ENCODE measurements around the gene CCL22. TPM values are rescaled to one million over a fixed set of nuclear protein-coding genes. Genes with fewer than 3 reads are reported as not detected.
A peak's percentile ranks its signal among the peaks of the same experiment; 100 is the strongest.

The CCL22 gene
- total and polyA plus RNA-seq, 4 experiments from 2014 or later: 0.26 TPM; not detected in 3

DNA sequence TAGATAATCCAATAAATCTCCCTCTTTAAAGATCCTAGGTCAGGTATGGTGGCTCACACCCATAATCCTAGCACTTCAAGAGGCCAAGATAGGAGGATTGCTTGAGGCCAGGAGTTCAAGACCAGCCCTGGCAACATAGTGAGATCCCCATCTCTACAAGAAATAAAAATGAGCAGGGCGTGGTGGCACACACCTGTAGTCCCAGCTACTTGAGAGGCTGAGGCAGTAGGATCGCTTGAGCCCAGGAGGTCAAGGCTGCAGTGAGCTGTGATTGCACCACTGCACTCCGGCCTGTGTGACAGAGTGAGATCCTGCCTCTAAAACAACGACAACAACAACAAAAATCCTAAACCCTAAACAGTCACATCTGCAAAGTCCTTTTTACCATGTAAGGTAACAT, 2.0 kb upstream of the CCL22 start:
- CTCF ChIA-PET (ENCODE audit: partially characterized antibody): no interaction called here
- no peaks in the 10 kb centered on the region for H3K36me3 Mint-ChIP-seq
- peaks cover 3 to 9% of the 10 kb centered on the region in 2 donors for H3K27me3 Mint-ChIP-seq

DNA sequence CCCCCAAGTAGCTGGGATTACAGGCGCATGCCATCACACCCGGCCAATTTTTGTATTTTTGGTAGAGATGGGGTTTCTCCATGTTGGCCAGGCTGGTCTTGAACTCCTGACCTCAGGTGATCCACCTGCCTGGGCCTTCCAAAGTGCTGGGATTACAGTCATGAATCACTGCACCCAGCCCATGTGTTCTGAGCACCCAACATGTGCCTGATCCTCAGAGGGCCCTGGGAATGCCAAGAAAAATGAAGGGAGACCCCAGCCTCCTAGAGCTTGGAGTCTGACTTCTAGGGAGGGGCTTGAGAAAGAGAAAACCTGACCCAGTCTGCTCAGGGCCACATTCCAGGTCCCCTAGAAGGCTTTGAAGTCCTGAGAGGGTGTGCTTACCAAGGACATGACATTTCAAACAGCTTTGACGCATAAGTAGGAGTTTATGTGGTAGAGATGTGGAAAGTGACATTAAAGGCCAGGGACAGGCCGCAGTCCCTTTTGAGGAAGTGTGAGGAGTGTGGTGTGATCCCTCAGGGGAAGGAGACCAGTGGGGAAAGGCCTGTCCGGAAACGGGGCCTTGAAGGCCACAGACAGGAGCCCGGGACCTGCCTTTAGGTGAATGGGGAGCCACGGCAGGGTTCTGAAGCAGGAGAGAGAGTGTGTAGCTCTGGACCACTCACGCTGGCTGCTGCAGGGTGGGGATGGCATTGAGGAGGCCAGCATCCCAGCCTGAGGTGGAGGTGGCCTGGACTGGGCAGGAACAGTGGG, 1.1 kb upstream of the CCL22 start:
- Mint-ChIP-seq H3K36me3 (no peaks in the 10 kb centered on the region), H3K4me1 (no peaks in the 10 kb centered on the region), H3K4me3 (no peak overlapping the region), H3K9me3 (no peaks in the 10 kb centered on the region), H3K27ac (peak overlapping the region in 3 of 7 donors; percentile 16 to 61 (median 39)), H3K27me3 (peaks cover 2 to 3% of the 10 kb centered on the region in 2 donors)
- H3K27me3 ChIP-seq (ENCODE audit: insufficient read depth, low read length): no peaks in the 10 kb centered on the region
- H3K4me3 ChIP-seq (ENCODE audit: low read length in 2 of 2): no peak overlapping the region
- no peaks in the 10 kb centered on the region for H3K9me3 ChIP-seq (ENCODE audit: control insufficient read depth in 1 of 2, low read length in 2 of 2)
- no peaks in the 10 kb centered on the region for H3K4me1 ChIP-seq (ENCODE audit: insufficient read depth, low read length)
- no peaks in the 10 kb centered on the region for H3K36me3 ChIP-seq (ENCODE audit: insufficient read depth, low read length)
- intact Hi-C loops (cut with micrococcal nuclease): no loop called here
- no peak overlapping the region for H3K27ac ChIP-seq (ENCODE audit: low read depth, low read length)
- ChIA-PET CTCF (ENCODE audit: partially characterized antibody) (no interaction called here), POLR2A (ENCODE audit: partially characterized antibody) (no interaction called here)
- DNase-seq: no peak

More for the DNA sequence above, 2.0 kb upstream of the CCL22 start:
- Mint-ChIP-seq H3K4me3 (no peak overlapping the region), H3K9me3 (no peaks in the 10 kb centered on the region), H3K27ac (no peak overlapping the region), H3K4me1 (no peaks in the 10 kb centered on the region)
- H3K9me3 ChIP-seq (ENCODE audit: control insufficient read depth in 1 of 2, low read length in 2 of 2): no peaks in the 10 kb centered on the region
- no peaks in the 10 kb centered on the region for H3K27me3 ChIP-seq (ENCODE audit: insufficient read depth, low read length)
- no peak for DNase-seq
- POLR2A ChIA-PET (ENCODE audit: partially characterized antibody): no interaction called here
- no peak overlapping the region for H3K27ac ChIP-seq (ENCODE audit: low read depth, low read length)
- no peaks in the 10 kb centered on the region for H3K36me3 ChIP-seq (ENCODE audit: insufficient read depth, low read length)
- H3K4me3 ChIP-seq (ENCODE audit: low read length in 2 of 2): no peak overlapping the region
- intact Hi-C loops (cut with micrococcal nuclease): no loop called here
- no peaks in the 10 kb centered on the region for H3K4me1 ChIP-seq (ENCODE audit: insufficient read depth, low read length)

DNA sequence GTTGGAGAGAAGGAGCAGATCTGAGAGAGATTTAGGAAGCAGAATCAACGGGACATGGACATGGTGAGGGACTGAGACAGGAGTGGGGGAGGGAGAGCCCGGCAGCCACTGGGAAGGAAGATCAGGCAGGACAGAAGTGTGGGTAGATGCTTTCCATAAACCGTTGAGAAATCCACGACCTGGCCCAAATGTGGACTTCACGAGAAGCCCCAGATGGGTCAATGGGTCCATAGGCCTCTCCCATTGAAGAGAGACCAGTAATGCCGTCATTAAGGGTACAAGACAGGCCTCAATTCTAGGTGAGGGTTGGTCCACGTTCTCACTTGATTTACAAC, 530 bp upstream of the CCL22 start:
- Mint-ChIP-seq H3K4me1 (no peaks in the 10 kb centered on the region), H3K27ac (peak overlapping the region in 1 of 7 donors; percentile 61), H3K4me3 (no peak overlapping the region), H3K9me3 (no peaks in the 10 kb centered on the region), H3K27me3 (peaks cover 2 to 3% of the 10 kb centered on the region in 2 donors), H3K36me3 (no peaks in the 10 kb centered on the region)
- DNase-seq: no peak
- H3K9me3 ChIP-seq (ENCODE audit: control insufficient read depth in 1 of 2, low read length in 2 of 2): no peaks in the 10 kb centered on the region
- H3K4me1 ChIP-seq (ENCODE audit: insufficient read depth, low read length): no peaks in the 10 kb centered on the region
- POLR2A ChIA-PET (ENCODE audit: partially characterized antibody): no interaction called here
- CTCF ChIA-PET (ENCODE audit: partially characterized antibody): no interaction called here
- H3K27me3 ChIP-seq (ENCODE audit: insufficient read depth, low read length): no peaks in the 10 kb centered on the region
- H3K4me3 ChIP-seq (ENCODE audit: low read length in 2 of 2): no peak overlapping the region
- H3K36me3 ChIP-seq (ENCODE audit: insufficient read depth, low read length): no peaks in the 10 kb centered on the region
- intact Hi-C loops (cut with micrococcal nuclease): no loop called here
- H3K27ac ChIP-seq (ENCODE audit: low read depth, low read length): no peak overlapping the region

DNA sequence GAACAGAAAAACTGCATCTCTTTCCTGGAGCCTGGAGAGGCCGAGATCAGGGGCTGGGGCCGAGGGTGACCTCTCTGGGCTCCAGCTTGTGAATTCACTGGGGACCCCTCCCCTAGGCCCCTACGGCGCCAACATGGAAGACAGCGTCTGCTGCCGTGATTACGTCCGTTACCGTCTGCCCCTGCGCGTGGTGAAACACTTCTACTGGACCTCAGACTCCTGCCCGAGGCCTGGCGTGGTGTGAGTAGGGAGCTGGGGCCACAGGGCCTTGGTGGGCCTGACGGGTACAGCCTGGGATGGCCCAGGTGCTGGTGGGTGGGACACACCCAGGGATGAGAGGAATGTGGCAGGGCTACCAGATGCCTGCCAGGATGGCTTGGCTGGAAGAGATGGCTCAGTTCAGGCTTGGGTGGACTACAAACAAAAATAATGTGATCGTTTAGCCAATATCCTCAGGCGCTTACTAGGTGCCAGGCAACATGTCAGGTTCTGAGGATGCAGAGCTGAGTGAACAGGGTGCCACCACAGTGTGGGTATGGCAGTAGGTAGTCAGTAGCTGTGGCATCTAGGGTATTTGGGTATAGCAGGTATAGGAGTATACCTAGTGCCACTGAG, 1.8 kb downstream of the CCL22 start:
- no peaks in the 10 kb centered on the region for H3K36me3 ChIP-seq (ENCODE audit: insufficient read depth, low read length)
- Mint-ChIP-seq H3K27me3 (peaks cover 3 to 10% of the 10 kb centered on the region in 2 donors), H3K4me1 (no peaks in the 10 kb centered on the region), H3K36me3 (no peaks in the 10 kb centered on the region), H3K4me3 (no peak overlapping the region), H3K9me3 (no peaks in the 10 kb centered on the region), H3K27ac (no peak overlapping the region)
- ChIA-PET CTCF (ENCODE audit: partially characterized antibody) (no interaction called here), POLR2A (ENCODE audit: partially characterized antibody) (no interaction called here)
- DNase-seq: no peak
- no peaks in the 10 kb centered on the region for H3K4me1 ChIP-seq (ENCODE audit: insufficient read depth, low read length)
- no peak overlapping the region for H3K27ac ChIP-seq (ENCODE audit: low read depth, low read length)
- H3K9me3 ChIP-seq (ENCODE audit: control insufficient read depth in 1 of 2, low read length in 2 of 2): no peaks in the 10 kb centered on the region
- intact Hi-C loops (cut with micrococcal nuclease): no loop called here
- no peak overlapping the region for H3K4me3 ChIP-seq (ENCODE audit: low read length in 2 of 2)
- no peaks in the 10 kb centered on the region for H3K27me3 ChIP-seq (ENCODE audit: insufficient read depth, low read length)

DNA sequence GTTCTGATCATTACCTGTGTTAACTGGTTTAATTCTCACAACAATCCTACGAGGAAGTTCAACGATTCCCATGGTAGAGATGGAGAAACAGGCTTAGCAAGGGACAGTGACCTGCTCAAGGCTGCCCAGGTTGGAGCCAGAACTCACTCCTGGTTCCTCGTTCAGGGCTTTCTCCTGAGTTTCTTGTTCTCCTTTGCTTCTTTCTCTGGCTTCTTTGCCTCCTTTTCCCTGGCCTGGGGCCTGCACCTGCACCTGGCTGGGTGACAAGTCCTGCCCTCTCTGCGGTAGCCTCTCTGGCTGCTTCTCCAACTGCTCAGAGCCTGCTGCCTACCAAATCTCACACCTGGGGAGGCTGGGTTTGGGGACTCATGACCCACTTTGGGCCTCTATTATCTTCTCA, 2.8 kb downstream of the CCL22 start:
- CTCF ChIA-PET (ENCODE audit: partially characterized antibody): no interaction called here
- no peak for DNase-seq
- H3K27me3 Mint-ChIP-seq: peaks cover 3 to 14% of the 10 kb centered on the region in 2 donors

DNA sequence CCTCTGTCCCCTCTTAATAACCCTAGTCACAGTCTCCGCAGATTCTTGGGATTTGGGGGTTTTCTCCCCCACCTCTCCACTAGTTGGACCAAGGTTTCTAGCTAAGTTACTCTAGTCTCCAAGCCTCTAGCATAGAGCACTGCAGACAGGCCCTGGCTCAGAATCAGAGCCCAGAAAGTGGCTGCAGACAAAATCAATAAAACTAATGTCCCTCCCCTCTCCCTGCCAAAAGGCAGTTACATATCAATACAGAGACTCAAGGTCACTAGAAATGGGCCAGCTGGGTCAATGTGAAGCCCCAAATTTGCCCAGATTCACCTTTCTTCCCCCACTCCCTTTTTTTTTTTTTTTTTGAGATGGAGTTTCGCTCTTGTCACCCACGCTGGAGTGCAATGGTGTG, 5.6 kb downstream of the CCL22 start:
- Histone ChIP-seq H3K36me3 (ENCODE audit: insufficient read depth, low read length) (no peaks in the 10 kb centered on the region), H3K9me3 (ENCODE audit: control insufficient read depth in 1 of 2, low read length in 2 of 2) (no peaks in the 10 kb centered on the region), H3K27ac (ENCODE audit: low read depth, low read length) (no peak overlapping the region), H3K27me3 (ENCODE audit: insufficient read depth, low read length) (no peaks in the 10 kb centered on the region), H3K4me3 (ENCODE audit: low read length in 2 of 2) (no peak overlapping the region), H3K4me1 (ENCODE audit: insufficient read depth, low read length) (no peaks in the 10 kb centered on the region)
- Mint-ChIP-seq H3K27me3 (peaks cover 8 to 23% of the 10 kb centered on the region in 2 donors), H3K4me1 (no peaks in the 10 kb centered on the region), H3K9me3 (no peaks in the 10 kb centered on the region), H3K27ac (no peak overlapping the region), H3K4me3 (no peak overlapping the region), H3K36me3 (no peaks in the 10 kb centered on the region)
- ChIA-PET CTCF (ENCODE audit: partially characterized antibody) (no interaction called here), POLR2A (ENCODE audit: partially characterized antibody) (no interaction called here)
- intact Hi-C loops (cut with micrococcal nuclease): no loop called here
- no peak for DNase-seq

More for the DNA sequence above, 2.8 kb downstream of the CCL22 start:
- no peaks in the 10 kb centered on the region for H3K4me1 Mint-ChIP-seq
- intact Hi-C loops (cut with micrococcal nuclease): no loop called here
- no peaks in the 10 kb centered on the region for H3K36me3 Mint-ChIP-seq
- no peaks in the 10 kb centered on the region for H3K4me1 ChIP-seq (ENCODE audit: insufficient read depth, low read length)
- H3K9me3 ChIP-seq (ENCODE audit: control insufficient read depth in 1 of 2, low read length in 2 of 2): no peaks in the 10 kb centered on the region
- no peaks in the 10 kb centered on the region for H3K27me3 ChIP-seq (ENCODE audit: insufficient read depth, low read length)
- no peak overlapping the region for H3K4me3 Mint-ChIP-seq
- no peak overlapping the region for H3K4me3 ChIP-seq (ENCODE audit: low read length in 2 of 2)
- H3K27ac Mint-ChIP-seq: no peak overlapping the region
- no peaks in the 10 kb centered on the region for H3K36me3 ChIP-seq (ENCODE audit: insufficient read depth, low read length)
- H3K9me3 Mint-ChIP-seq: no peaks in the 10 kb centered on the region
- no peak overlapping the region for H3K27ac ChIP-seq (ENCODE audit: low read depth, low read length)
- POLR2A ChIA-PET (ENCODE audit: partially characterized antibody): no interaction called here

DNA sequence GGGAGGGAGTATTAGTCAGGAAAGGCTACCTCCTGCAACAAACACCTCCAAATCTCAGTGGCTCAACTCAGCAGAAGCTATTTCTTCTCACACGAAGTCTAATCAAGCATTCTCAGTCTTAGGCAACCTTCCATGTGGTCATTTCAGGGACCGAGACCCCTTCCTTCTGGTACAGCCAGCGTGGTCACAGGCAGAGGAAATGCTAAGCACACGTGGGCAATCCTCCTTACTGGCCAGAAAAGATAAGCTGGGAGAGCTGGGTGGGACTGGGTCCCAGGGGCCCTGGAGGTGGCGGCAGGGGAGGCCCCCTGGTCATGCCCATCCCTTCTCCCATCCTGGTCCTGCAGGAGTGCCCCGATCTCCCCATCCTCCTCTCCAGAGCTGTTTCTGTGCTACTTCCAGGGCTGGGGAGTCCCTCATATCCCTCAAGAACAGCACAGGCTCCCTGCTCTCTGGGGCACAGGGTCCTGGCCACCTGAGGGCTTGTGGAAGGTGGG, 8.0 kb downstream of the CCL22 start:
- H3K4me1 ChIP-seq (ENCODE audit: insufficient read depth, low read length): no peaks in the 10 kb centered on the region
- Mint-ChIP-seq H3K27me3 (peaks cover 8 to 28% of the 10 kb centered on the region in 2 donors), H3K36me3 (no peaks in the 10 kb centered on the region), H3K4me1 (no peaks in the 10 kb centered on the region), H3K9me3 (no peaks in the 10 kb centered on the region), H3K27ac (no peak overlapping the region), H3K4me3 (no peak overlapping the region)
- H3K27me3 ChIP-seq (ENCODE audit: insufficient read depth, low read length): no peaks in the 10 kb centered on the region
- no peak for DNase-seq
- no peaks in the 10 kb centered on the region for H3K36me3 ChIP-seq (ENCODE audit: insufficient read depth, low read length)
- ChIA-PET POLR2A (ENCODE audit: partially characterized antibody) (no interaction called here), CTCF (ENCODE audit: partially characterized antibody) (no interaction called here)
- H3K27ac ChIP-seq (ENCODE audit: low read depth, low read length): no peak overlapping the region
- no peak overlapping the region for H3K4me3 ChIP-seq (ENCODE audit: low read length in 2 of 2)
- intact Hi-C loops (cut with micrococcal nuclease): no loop called here
- no peaks in the 10 kb centered on the region for H3K9me3 ChIP-seq (ENCODE audit: control insufficient read depth in 1 of 2, low read length in 2 of 2)

Measured in CD4-positive, alpha-beta memory T cell (primary cell).